H1 (cell line): ENCODE measurements around the gene SELENOI. TPM values are rescaled to one million over a fixed set of nuclear protein-coding genes. Genes with fewer than 3 reads are reported as not detected.

ENCODE experiments used
- CTCF ChIA-PET: fragments of 300-600 bp; sonication (Branson Sonifier 250); formaldehyde crosslinking; loops from one replicate; lab custom pipeline; 2021; ENCODE audit not compliant: partially characterized antibody; lab: Charles Lee
- POLR2A ChIA-PET: fragments of 300-600 bp; sonication (Branson Sonifier 250); formaldehyde crosslinking; loops from one replicate; lab custom pipeline; 2021; ENCODE audit warnings: inconsistent platforms; ENCODE audit not compliant: partially characterized antibody; lab: Charles Lee
- DNase-seq, 2 experiments: peaks; one replicate each; pipeline versions ENCODE4 v3.0.0 to v3.0.0-alpha.2; 2010 to 2022; ENCODE audit warnings: low spot score in 2 of 2, low read depth in 1 of 2, mixed read lengths in 1 of 2
- FAIRE-seq: peaks from 2 replicates; lab custom pipeline; 2011; peaks lifted over from hg19 to GRCh38; lab: Jason Lieb, UNC
- H2AFZ ChIP-seq: 2 replicates; pipeline ENCODE4 v1.8.1; 2012; ENCODE audit warnings: low read length, inconsistent platforms
- H2AK5ac ChIP-seq: 2 replicates; pipeline ENCODE4 v1.6.1; 2013; ENCODE audit warnings: low read depth, low read length
- H2BK120ac ChIP-seq: replicated peaks from 2 replicates; pipeline ENCODE3; 2013; ENCODE audit warnings: low read depth, low read length, inconsistent platforms
- H2BK12ac ChIP-seq: 2 replicates; pipeline ENCODE4 v1.6.1; 2013; ENCODE audit warnings: low read depth, low read length
- H2BK15ac ChIP-seq: 2 replicates; pipeline ENCODE4 v1.6.1; 2013; ENCODE audit warnings: low read length
- H2BK20ac ChIP-seq: 2 replicates; pipeline ENCODE4 v1.6.1; 2013; ENCODE audit warnings: low read length
- H2BK5ac ChIP-seq: 2 replicates; pipeline ENCODE4 v1.6.1; 2013; ENCODE audit warnings: low read depth, low read length
- H3K14ac ChIP-seq: 2 replicates; pipeline ENCODE4 v1.6.1; 2013; ENCODE audit warnings: inconsistent platforms; ENCODE audit not compliant: insufficient read length
- H3K18ac ChIP-seq: 2 replicates; pipeline ENCODE4 v1.6.1; 2013; ENCODE audit warnings: low read length; ENCODE audit errors: extremely low read depth
- H3K23ac ChIP-seq: 2 replicates; pipeline ENCODE4 v1.6.1; 2013; ENCODE audit warnings: inconsistent platforms; ENCODE audit not compliant: insufficient read length
- H3K23me2 ChIP-seq: 2 replicates; pipeline ENCODE4 v1.6.1; 2013; ENCODE audit warnings: low read depth, low read length
- H3K27ac ChIP-seq: 2 replicates; pipeline ENCODE4 v1.6.1; 2011; ENCODE audit warnings: low read depth, low read length, inconsistent platforms
- H3K27me3 ChIP-seq, 4 experiments: replicated peaks in 1 of 4; 1 replicate in 1 of 4; 2 replicates in 3 of 4; pipeline versions ENCODE4 v1.6.1 to v1.8.1; 2011 to 2013; ENCODE audit warnings: low read length in 3 of 4, mild to moderate bottlenecking in 3 of 4, inconsistent platforms in 2 of 4, mixed read lengths in 2 of 4, moderate library complexity in 1 of 4; ENCODE audit not compliant: control insufficient read depth in 3 of 4, insufficient read depth in 3 of 4; ENCODE audit errors: extremely low read depth in 1 of 4
- H3K36me3 ChIP-seq, 4 experiments: 2 replicates each; pipeline versions ENCODE4 v1.6.1 to v1.8.1; 2011 to 2013; ENCODE audit warnings: mild to moderate bottlenecking in 4 of 4, low read length in 3 of 4, moderate library complexity in 2 of 4, control low read depth in 1 of 4, inconsistent platforms in 1 of 4; ENCODE audit not compliant: insufficient read depth in 4 of 4, control insufficient read depth in 2 of 4
- H3K4ac ChIP-seq: replicated peaks from 2 replicates; pipeline ENCODE3; 2013; ENCODE audit warnings: low read length, low read depth, mixed read lengths, inconsistent platforms; ENCODE audit not compliant: insufficient read length
- H3K4me1 ChIP-seq, 4 experiments: replicated peaks in 1 of 4; 1 replicate in 1 of 4; 2 replicates in 3 of 4; pipeline versions ENCODE4 v1.6.1 to v1.8.1; 2011 to 2013; ENCODE audit warnings: low read length in 3 of 4, inconsistent platforms in 2 of 4, mixed read lengths in 1 of 4; ENCODE audit not compliant: insufficient read depth in 4 of 4, control insufficient read depth in 3 of 4
- H3K4me2 ChIP-seq, 2 experiments: 2 replicates each; pipeline versions ENCODE4 v1.6.1 to v1.8.1; 2011 to 2013; ENCODE audit warnings: low read depth in 2 of 2, low read length in 2 of 2, control low read depth in 1 of 2, inconsistent platforms in 1 of 2, mild to moderate bottlenecking in 1 of 2; ENCODE audit not compliant: insufficient read depth in 1 of 2
- H3K4me3 ChIP-seq, 4 experiments: fragments of 200-600, 300-600 bp in 1 of 4; sonication (generic), shearing (Covaris generic), sonication (Bioruptor Twin) in 1 of 4; 2 replicates each; pipeline versions ENCODE4 v1.5.1 to v1.8.1; 2011 to 2016; ENCODE audit warnings: low read length in 4 of 4, low read depth in 3 of 4, control low read depth in 2 of 4, inconsistent platforms in 2 of 4, mild to moderate bottlenecking in 2 of 4, mixed read lengths in 1 of 4, moderate library complexity in 1 of 4; ENCODE audit not compliant: insufficient read depth in 2 of 4; ENCODE audit errors: extremely low read depth in 1 of 4
- H3K56ac ChIP-seq: replicated peaks from 2 replicates; pipeline ENCODE3; 2013; ENCODE audit warnings: low read depth, mild to moderate bottlenecking, mixed read lengths, low read length, inconsistent platforms; ENCODE audit not compliant: insufficient read length
- H3K79me1 ChIP-seq: 2 replicates; pipeline ENCODE4 v1.6.1; 2013; ENCODE audit warnings: low read depth, low read length, control low read depth
- H3K79me2 ChIP-seq, 2 experiments: 2 replicates each; pipeline versions ENCODE4 v1.6.1 to v1.8.1; 2012 to 2013; ENCODE audit warnings: low read length in 2 of 2, mild to moderate bottlenecking in 2 of 2, inconsistent platforms in 1 of 2; ENCODE audit not compliant: insufficient read depth in 2 of 2, control insufficient read depth in 1 of 2
- H3K9ac ChIP-seq, 4 experiments: replicated peaks in 1 of 4; 1 replicate in 1 of 4; 2 replicates in 3 of 4; pipeline versions ENCODE4 v1.6.1 to v1.8.1; 2011 to 2013; ENCODE audit warnings: low read depth in 3 of 4, low read length in 3 of 4, control low read depth in 2 of 4, mild to moderate bottlenecking in 2 of 4, moderate library complexity in 2 of 4, inconsistent platforms in 1 of 4; ENCODE audit errors: extremely low read depth in 1 of 4
- H3K9me3 ChIP-seq, 2 experiments: 2 replicates each; pipeline versions ENCODE4 v1.6.1 to v1.8.1; 2012 to 2013; ENCODE audit warnings: mild to moderate bottlenecking in 2 of 2, moderate library complexity in 2 of 2, control low read depth in 1 of 2, inconsistent platforms in 1 of 2, low read depth in 1 of 2, low read length in 1 of 2, mixed read lengths in 1 of 2; ENCODE audit not compliant: insufficient read depth in 2 of 2
- H4K20me1 ChIP-seq, 2 experiments: replicated peaks in 1 of 2; 2 replicates each; pipeline versions ENCODE3 to v1.8.1; 2011 to 2013; ENCODE audit warnings: inconsistent platforms in 2 of 2, low read length in 2 of 2, mild to moderate bottlenecking in 1 of 2; ENCODE audit not compliant: insufficient read depth in 2 of 2, control insufficient read depth in 1 of 2
- H4K5ac ChIP-seq: 2 replicates; pipeline ENCODE4 v1.6.1; 2013; ENCODE audit warnings: low read length, low read depth, mixed read lengths, inconsistent platforms; ENCODE audit not compliant: insufficient read length
- H4K8ac ChIP-seq: 2 replicates; pipeline ENCODE4 v1.8.0; 2013; ENCODE audit warnings: mild to moderate bottlenecking, moderate library complexity, low read length, inconsistent platforms; ENCODE audit not compliant: insufficient read depth; ENCODE audit errors: extremely low read depth
- H4K91ac ChIP-seq: replicated peaks from 2 replicates; pipeline ENCODE3; 2013; ENCODE audit warnings: low read length, mixed read lengths, inconsistent platforms; ENCODE audit not compliant: insufficient read length
- E2F6 ChIP-seq: IDR thresholded peaks from 2 replicates; pipeline ENCODE4 v1.6.1; 2012; ENCODE audit warnings: inconsistent platforms
- EZH2 ChIP-seq: fragments of 200-600 bp; sonication (generic); IDR thresholded peaks from 2 replicates; pipeline ENCODE4 v1.7.1; 2012; ENCODE audit warnings: low read depth, mild to moderate bottlenecking, moderate library complexity, low read length, inconsistent platforms; ENCODE audit not compliant: severe bottlenecking
- GABPA ChIP-seq: IDR thresholded peaks from 2 replicates; pipeline ENCODE4 v1.6.1; 2011; ENCODE audit warnings: mild to moderate bottlenecking, low read length, moderate library complexity, borderline replicate concordance; ENCODE audit not compliant: insufficient read depth
- JUN ChIP-seq: IDR thresholded peaks from 2 replicates; pipeline ENCODE4 v1.6.1; 2011; ENCODE audit warnings: low read depth, mild to moderate bottlenecking, improper control_type of control experiment, low read length
- KDM1A ChIP-seq: fragments of 200-600, 300-600 bp; sonication (generic); IDR thresholded peaks from 2 replicates; pipeline ENCODE4 v1.7.1; 2016; ENCODE audit warnings: mild to moderate bottlenecking, low read length, borderline replicate concordance
- KDM5A ChIP-seq: fragments of 200-600 bp; IDR thresholded peaks from 2 replicates; pipeline ENCODE4 v1.7.1; 2012; ENCODE audit warnings: mild to moderate bottlenecking, low read length, inconsistent platforms, mixed read lengths
- NANOG ChIP-seq: IDR thresholded peaks from 2 replicates; pipeline ENCODE4 v1.6.1; 2011; ENCODE audit warnings: low read length, low read depth, mild to moderate bottlenecking, inconsistent platforms; ENCODE audit not compliant: insufficient read depth, poor library complexity, severe bottlenecking
- PHF8 ChIP-seq: fragments of 200-600 bp; sonication (generic); conservative IDR thresholded peaks from 2 replicates; pipeline ENCODE4 v1.7.1; 2012; ENCODE audit warnings: low read depth, mild to moderate bottlenecking, inconsistent platforms, low read length, moderate library complexity
- RAD21 ChIP-seq, 2 experiments: IDR thresholded peaks in 1 of 2; conservative IDR thresholded peaks in 1 of 2; 2 replicates each; pipeline ENCODE4 v1.6.1; 2011; ENCODE audit warnings: low read depth in 2 of 2, low read length in 2 of 2, improper control_type of control experiment in 1 of 2, inconsistent platforms in 1 of 2, mild to moderate bottlenecking in 1 of 2, moderate library complexity in 1 of 2
- RXRA ChIP-seq: IDR thresholded peaks from 2 replicates; pipeline ENCODE4 v1.6.1; 2011; ENCODE audit warnings: low read depth, mild to moderate bottlenecking, low read length, moderate library complexity; ENCODE audit not compliant: insufficient read depth
- SAP30 ChIP-seq: fragments of 300-600 bp; sonication (generic); IDR thresholded peaks from 2 replicates; pipeline ENCODE4 v1.7.1; 2012; ENCODE audit warnings: low read length, moderate library complexity, mild to moderate bottlenecking, inconsistent platforms; ENCODE audit not compliant: insufficient read depth, insufficient replicate concordance
- SIRT6 ChIP-seq: IDR thresholded peaks from one replicate; pipeline ENCODE4 v1.7.1; 2012; ENCODE audit warnings: low read length, inconsistent platforms
- TCF12 ChIP-seq: IDR thresholded peaks from 2 replicates; pipeline ENCODE4 v1.6.1; 2011; ENCODE audit warnings: low read depth, mild to moderate bottlenecking, low read length
- WGBS, 2 experiments: shearing (Covaris generic) in 1 of 2; methylation state at CpG; one replicate each; pipeline versions ENCODE4 v1.1.6 to v1.1.7; 2013 to 2015; ENCODE audit warnings: low lambda C conversion rate in 2 of 2, mixed read lengths in 2 of 2, inconsistent platforms in 1 of 2, low coverage in 1 of 2, missing lambda C conversion rate in 1 of 2; ENCODE audit not compliant: insufficient replicate concordance in 2 of 2, insufficient coverage in 1 of 2, insufficient read length in 1 of 2; ENCODE audit errors: extremely low coverage in 1 of 2, missing lambda C conversion rate in 1 of 2; 5-methylcytosine and 5-hydroxymethylcytosine counted together
- polyA plus RNA-seq, 7 experiments: library from polyadenylated mRNA; depleted of rRNA in 3 of 7; stranded (reverse) in 5 of 7; unstranded in 2 of 7; fragments of >200 nt in 5 of 7; fragments of 200-250 nt in 2 of 7; gene quantifications; 1 replicate in 5 of 7; 2 replicates in 1 of 7; 4 replicates in 1 of 7; pipeline versions ENCODE4 v1.2.1 to v1.2.3, GENCODE V29; 2011 to 2013; ENCODE audit warnings: missing spikeins in 2 of 7, mixed read lengths in 2 of 7
- total RNA-seq: library from RNA; stranded (reverse); fragmentation: NEBNext Ultra II Directional; extraction: Animal tissue kit (Norgen Biotek cat#: 25700); gene quantifications from 2 replicates; pipeline ENCODE4 v1.2.1, GENCODE V29; 2021

SELENOI gene
- total and polyA plus RNA-seq, 2 of the 8 experiments (the other 6 are each of a cell fraction or from before 2014, with no cell fraction given) = 15.9 to 63.8 TPM

- no peak overlapping the region for H3K27ac ChIP-seq
- no peaks in the 10 kb centered on the region for H3K23me2 ChIP-seq
- H3K14ac ChIP-seq = no peak overlapping the region
- H3K18ac ChIP-seq = no peak overlapping the region
- H4K91ac ChIP-seq = no peak overlapping the region
- WGBS, 2 experiments = 90% methylated on average over 2 of the region's 2 CpGs; no CpG with 5 or more reads in 1 of the 2 experiments
- H2BK120ac ChIP-seq = no peak overlapping the region
- H3K36me3 ChIP-seq = no peaks in the 10 kb centered on the region
- no peaks in the 10 kb centered on the region for H3K79me2 ChIP-seq
- H3K4ac ChIP-seq = no peak overlapping the region
- H4K20me1 ChIP-seq = no peaks in the 10 kb centered on the region
- no peak overlapping the region for H2BK15ac ChIP-seq
- H3K79me1 ChIP-seq = no peaks in the 10 kb centered on the region
- DNase-seq (no peak), FAIRE-seq (no peak)
- ChIA-PET CTCF (interaction anchor here (0.7 to 1.0 kb wide), 3 partner anchors 26 to 82 kb away, joined by 3 to 4 read pairs (median 4); no protein-coding TSS in a partner anchor), POLR2A (no interaction called here)
- no peak overlapping the region for H3K4me2 ChIP-seq
- H3K4me3 ChIP-seq = no peak overlapping the region
- no peak overlapping the region for H3K23ac ChIP-seq
- no peak overlapping the region for H2AFZ ChIP-seq
- H3K4me1 ChIP-seq = 0 out of 7 replicates have a peak, but pooled peaks cover 0 to under 1% (median 0%) of the 10 kb centered on the region in 4 experiments
- H2BK5ac ChIP-seq = no peak overlapping the region
- H4K5ac ChIP-seq = no peak overlapping the region
- H2AK5ac ChIP-seq = no peak overlapping the region
- no peak overlapping the region for H2BK20ac ChIP-seq
- H3K56ac ChIP-seq = no peak overlapping the region
- H4K8ac ChIP-seq = no peak overlapping the region
- H2BK12ac ChIP-seq = no peak overlapping the region
- no peaks in the 10 kb centered on the region for H3K9me3 ChIP-seq
- H3K9ac ChIP-seq = no peak overlapping the region
- H3K27me3 ChIP-seq = no peaks in the 10 kb centered on the region; a peak in 1 of 7 replicates
- TF ChIP-seq EZH2 (no peak), GABPA (no peak), JUN (no peak), PHF8 (no peak), NANOG (no peak), TCF12 (no peak), E2F6 (no peak), RAD21 (IDR thresholded peaks at IDR 0.05 in 1 of 2, conservative IDR thresholded peaks at IDR 0.05 in 1 of 2; ENCODE audit: low read depth in 2 of 2, low read length in 2 of 2) (no peak), KDM1A (no peak), SAP30 (no peak), SIRT6 (no peak), KDM5A (no peak), RXRA (no peak)
Observed at GRCh38 chr2:26428846-26429245, 82.9 kb downstream of the SELENOI start.
